DND-41 (cell line): ENCODE measurements around the gene PRR5.

Source experiments
- EZH2 ChIP-seq: IDR thresholded peaks from 3 replicates; pipeline ENCODE4 v1.6.1; 2012; ENCODE audit warnings: borderline replicate concordance, low read depth, mild to moderate bottlenecking, moderate library complexity, low read length, inconsistent platforms; ENCODE audit not compliant: severe bottlenecking
- TF ChIP-seq, protein P1 (sequence below): IDR thresholded peaks from 2 replicates; pipeline ENCODE4 v1.5.1; 2012; ENCODE audit warnings: borderline replicate concordance, low read length, moderate library complexity, mild to moderate bottlenecking; ENCODE audit not compliant: poor library complexity, severe bottlenecking; ENCODE audit errors: extremely low read depth

DNA sequence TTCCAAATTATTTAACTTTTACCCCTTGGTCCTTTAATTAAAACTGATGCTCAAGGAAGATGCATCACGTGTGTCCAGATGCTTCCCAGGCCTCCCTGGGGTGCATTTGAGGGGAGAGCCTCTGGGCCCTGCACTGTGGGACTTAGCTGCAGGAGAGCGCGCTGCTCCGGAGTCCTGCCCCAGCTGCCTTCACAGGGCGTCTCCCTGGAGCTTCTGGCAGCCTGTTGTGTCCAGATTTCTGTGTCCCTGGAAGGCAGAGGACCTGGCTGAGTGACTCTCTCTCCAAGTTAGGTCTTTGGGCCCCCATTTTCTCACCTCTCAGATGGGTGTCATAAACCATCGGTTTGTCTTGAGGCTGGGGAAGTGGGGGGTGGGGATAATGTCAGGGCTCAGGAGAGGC, 53.4 kb downstream of the PRR5 start:
- TF ChIP-seq, protein P1, sequence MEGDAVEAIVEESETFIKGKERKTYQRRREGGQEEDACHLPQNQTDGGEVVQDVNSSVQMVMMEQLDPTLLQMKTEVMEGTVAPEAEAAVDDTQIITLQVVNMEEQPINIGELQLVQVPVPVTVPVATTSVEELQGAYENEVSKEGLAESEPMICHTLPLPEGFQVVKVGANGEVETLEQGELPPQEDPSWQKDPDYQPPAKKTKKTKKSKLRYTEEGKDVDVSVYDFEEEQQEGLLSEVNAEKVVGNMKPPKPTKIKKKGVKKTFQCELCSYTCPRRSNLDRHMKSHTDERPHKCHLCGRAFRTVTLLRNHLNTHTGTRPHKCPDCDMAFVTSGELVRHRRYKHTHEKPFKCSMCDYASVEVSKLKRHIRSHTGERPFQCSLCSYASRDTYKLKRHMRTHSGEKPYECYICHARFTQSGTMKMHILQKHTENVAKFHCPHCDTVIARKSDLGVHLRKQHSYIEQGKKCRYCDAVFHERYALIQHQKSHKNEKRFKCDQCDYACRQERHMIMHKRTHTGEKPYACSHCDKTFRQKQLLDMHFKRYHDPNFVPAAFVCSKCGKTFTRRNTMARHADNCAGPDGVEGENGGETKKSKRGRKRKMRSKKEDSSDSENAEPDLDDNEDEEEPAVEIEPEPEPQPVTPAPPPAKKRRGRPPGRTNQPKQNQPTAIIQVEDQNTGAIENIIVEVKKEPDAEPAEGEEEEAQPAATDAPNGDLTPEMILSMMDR = no peak
- no peak for TF ChIP-seq EZH2
